Fibroblast of lung (primary cell): Measurements from ENCODE around the gene TP53BP2. TPM values are rescaled to one million over a fixed set of nuclear protein-coding genes. Genes with fewer than 3 reads are reported as not detected.
A peak's percentile ranks its signal among the peaks of the same experiment; 100 is the strongest.

Source experiments
- DNase-seq, 2 donors: peaks; one replicate each; pipeline versions ENCODE4 v3.0.0 to v3.0.0-alpha.2; 2010; ENCODE audit warnings: low read depth in 2 of 2
- H2AFZ ChIP-seq: 2 replicates; pipeline ENCODE4 v1.5.1; 2012; ENCODE audit warnings: low read length, control low read depth, inconsistent platforms
- H3K27ac ChIP-seq: 2 replicates; pipeline ENCODE4 v1.5.1; 2011; ENCODE audit warnings: low read length, control low read depth; ENCODE audit not compliant: insufficient read depth
- H3K27me3 ChIP-seq: 2 replicates; pipeline ENCODE4 v1.5.1; 2011; ENCODE audit warnings: mild to moderate bottlenecking, low read length; ENCODE audit not compliant: control insufficient read depth, insufficient read depth
- H3K36me3 ChIP-seq: 2 replicates; pipeline ENCODE4 v1.5.1; 2011; ENCODE audit warnings: low read length; ENCODE audit not compliant: control insufficient read depth, insufficient read depth
- H3K4me1 ChIP-seq: 2 replicates; pipeline ENCODE4 v1.5.1; 2011; ENCODE audit warnings: low read length; ENCODE audit not compliant: control insufficient read depth, insufficient read depth; ENCODE audit errors: extremely low read depth
- H3K4me2 ChIP-seq: 2 replicates; pipeline ENCODE4 v1.5.1; 2011; ENCODE audit warnings: low read length, control low read depth; ENCODE audit not compliant: insufficient read depth; ENCODE audit errors: extremely low read depth
- H3K4me3 ChIP-seq, 4 experiments: fragments of 200-600 bp in 1 of 4; sonication (generic) in 1 of 4; replicated peaks in 1 of 4; 2 replicates each; pipeline ENCODE4 v1.5.1; 2011 to 2016; ENCODE audit warnings: low read length in 4 of 4, low read depth in 3 of 4, mild to moderate bottlenecking in 3 of 4, control low read depth in 2 of 4, inconsistent platforms in 1 of 4, mixed read lengths in 1 of 4; ENCODE audit not compliant: insufficient read depth in 1 of 4; ENCODE audit errors: control extremely low read depth in 1 of 4
- H3K79me2 ChIP-seq: 2 replicates; pipeline ENCODE4 v1.5.1; 2012; ENCODE audit warnings: mild to moderate bottlenecking, low read length, inconsistent platforms; ENCODE audit not compliant: control insufficient read depth, insufficient read depth
- H3K9ac ChIP-seq: 2 replicates; pipeline ENCODE4 v1.5.1; 2011; ENCODE audit warnings: mild to moderate bottlenecking, low read length, control low read depth; ENCODE audit not compliant: insufficient read depth
- H3K9me3 ChIP-seq: 2 replicates; pipeline ENCODE4 v1.5.1; 2012; ENCODE audit warnings: low read depth, low read length; ENCODE audit not compliant: control insufficient read depth, insufficient read depth
- H4K20me1 ChIP-seq: 2 replicates; pipeline ENCODE4 v1.5.1; 2011; ENCODE audit warnings: low read length; ENCODE audit not compliant: control insufficient read depth, insufficient read depth; ENCODE audit errors: extremely low read depth
- EZH2 ChIP-seq: IDR thresholded peaks from 2 replicates; pipeline ENCODE4 v1.5.1; 2012; ENCODE audit warnings: low read length, control low read depth, mild to moderate bottlenecking; ENCODE audit errors: missing control alignments
- polyA plus RNA-seq, 2 donors: library from polyadenylated mRNA; depleted of rRNA in 1 of 2; stranded (reverse) in 1 of 2; unstranded in 1 of 2; fragments of >200 nt; gene quantifications; 2 replicates each; pipeline ENCODE4 v1.2.1, GENCODE V29; 2011 to 2012; ENCODE audit warnings: missing spikeins in 1 of 2
- total RNA-seq: library from RNA; depleted of rRNA; stranded (reverse); fragments of >200 nt; gene quantifications from 2 replicates; pipeline ENCODE4 v1.2.1, GENCODE V29; 2014
- TF ChIP-seq, protein P1 (sequence below), 2 donors: IDR thresholded peaks in 1 of 2; conservative IDR thresholded peaks in 1 of 2; 1 replicate in 1 of 2; 2 replicates in 1 of 2; pipeline ENCODE4 v1.5.1; 2011 to 2012; ENCODE audit warnings: low read length in 2 of 2, control low read depth in 1 of 2, inconsistent platforms in 1 of 2, low read depth in 1 of 2, mild to moderate bottlenecking in 1 of 2

The TP53BP2 gene
- total and polyA plus RNA-seq, 2 donors (not counting 1 experiment from before 2014, with no cell fraction given): 28.4 to 30.4 TPM

DNA sequence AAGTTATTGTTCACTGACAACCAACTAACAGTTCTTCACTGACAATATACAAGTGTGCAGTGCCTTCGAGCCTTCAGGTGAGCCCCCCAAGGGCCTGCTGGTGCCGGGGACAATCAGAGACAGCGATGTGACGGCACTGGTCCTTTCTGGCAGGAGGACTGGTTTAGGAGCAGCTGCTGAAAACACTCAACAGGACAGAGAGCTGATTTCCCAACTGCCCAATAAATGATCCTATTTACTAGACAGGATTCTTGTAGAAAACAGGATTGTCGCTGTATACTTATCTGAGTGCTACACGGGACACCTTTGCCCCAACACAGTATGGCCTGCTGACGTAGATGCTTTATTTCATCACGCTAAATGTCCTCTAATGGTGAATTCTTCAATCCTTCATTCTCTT lies 65.4 kb downstream of the TP53BP2 start:
- H3K79me2 ChIP-seq: peaks cover 2% of the 10 kb centered on the region
- H3K9me3 ChIP-seq: no peaks in the 10 kb centered on the region
- H3K4me3 ChIP-seq: no peak overlapping the region
- H3K4me1 ChIP-seq: peaks cover 12% of the 10 kb centered on the region
- no peak overlapping the region for H3K4me2 ChIP-seq
- no peak overlapping the region for H3K9ac ChIP-seq
- H3K27ac ChIP-seq: no peak overlapping the region
- DNase-seq: no peak
- no peak overlapping the region for H2AFZ ChIP-seq
- peaks cover 11% of the 10 kb centered on the region for H3K36me3 ChIP-seq
- H4K20me1 ChIP-seq: no peaks in the 10 kb centered on the region
- TF ChIP-seq, protein P1, sequence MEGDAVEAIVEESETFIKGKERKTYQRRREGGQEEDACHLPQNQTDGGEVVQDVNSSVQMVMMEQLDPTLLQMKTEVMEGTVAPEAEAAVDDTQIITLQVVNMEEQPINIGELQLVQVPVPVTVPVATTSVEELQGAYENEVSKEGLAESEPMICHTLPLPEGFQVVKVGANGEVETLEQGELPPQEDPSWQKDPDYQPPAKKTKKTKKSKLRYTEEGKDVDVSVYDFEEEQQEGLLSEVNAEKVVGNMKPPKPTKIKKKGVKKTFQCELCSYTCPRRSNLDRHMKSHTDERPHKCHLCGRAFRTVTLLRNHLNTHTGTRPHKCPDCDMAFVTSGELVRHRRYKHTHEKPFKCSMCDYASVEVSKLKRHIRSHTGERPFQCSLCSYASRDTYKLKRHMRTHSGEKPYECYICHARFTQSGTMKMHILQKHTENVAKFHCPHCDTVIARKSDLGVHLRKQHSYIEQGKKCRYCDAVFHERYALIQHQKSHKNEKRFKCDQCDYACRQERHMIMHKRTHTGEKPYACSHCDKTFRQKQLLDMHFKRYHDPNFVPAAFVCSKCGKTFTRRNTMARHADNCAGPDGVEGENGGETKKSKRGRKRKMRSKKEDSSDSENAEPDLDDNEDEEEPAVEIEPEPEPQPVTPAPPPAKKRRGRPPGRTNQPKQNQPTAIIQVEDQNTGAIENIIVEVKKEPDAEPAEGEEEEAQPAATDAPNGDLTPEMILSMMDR (conservative IDR thresholded peaks at IDR 0.05 in 1 of 2, IDR thresholded peaks at IDR 0.05 in 1 of 2; ENCODE audit: low read depth in 1 of 2, low read length in 2 of 2): no peak
- no peak for TF ChIP-seq EZH2
- no peaks in the 10 kb centered on the region for H3K27me3 ChIP-seq

DNA sequence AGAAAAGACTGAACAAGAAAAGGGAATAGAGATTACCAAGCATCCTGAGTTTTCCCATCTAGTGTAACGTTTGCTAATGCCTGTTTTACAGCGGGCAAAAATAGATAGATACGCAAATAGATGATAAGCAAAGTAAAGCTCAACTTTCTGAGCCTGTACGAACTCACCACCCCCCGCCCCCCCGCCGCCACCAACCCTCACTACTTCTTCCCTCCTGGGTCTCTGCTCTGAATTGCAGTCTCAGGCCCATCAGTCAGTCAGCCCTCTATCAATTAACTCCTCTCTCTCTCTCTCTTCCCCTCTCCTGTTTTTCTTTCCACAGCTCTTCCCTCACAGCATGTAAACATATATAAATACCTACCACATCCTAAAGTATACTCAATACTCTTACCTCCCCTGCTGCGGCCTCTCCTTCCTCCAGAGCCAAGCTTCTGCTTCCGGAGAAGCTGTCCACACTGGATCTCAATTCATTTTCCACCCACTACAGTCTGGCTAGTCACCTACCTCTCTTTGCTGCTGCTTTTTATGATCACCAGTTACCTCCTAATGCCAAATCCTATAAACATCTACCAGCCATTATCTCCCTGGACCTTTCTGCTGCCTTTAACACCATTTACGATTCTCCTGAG lies 68.8 kb downstream of the TP53BP2 start:
- Histone ChIP-seq H3K4me3 (no peak overlapping the region), H3K27ac (no peak overlapping the region), H3K27me3 (no peaks in the 10 kb centered on the region), H3K9ac (no peak overlapping the region), H3K4me1 (peaks cover 25% of the 10 kb centered on the region), H3K9me3 (no peaks in the 10 kb centered on the region), H3K36me3 (peaks cover 14% of the 10 kb centered on the region), H2AFZ (no peak overlapping the region), H3K79me2 (no peaks in the 10 kb centered on the region), H4K20me1 (no peaks in the 10 kb centered on the region), H3K4me2 (no peak overlapping the region)
- no peak for TF ChIP-seq EZH2
- TF ChIP-seq, protein P1 (conservative IDR thresholded peaks at IDR 0.05 in 1 of 2, IDR thresholded peaks at IDR 0.05 in 1 of 2; ENCODE audit: low read depth in 1 of 2, low read length in 2 of 2): no peak
- no peak for DNase-seq

DNA sequence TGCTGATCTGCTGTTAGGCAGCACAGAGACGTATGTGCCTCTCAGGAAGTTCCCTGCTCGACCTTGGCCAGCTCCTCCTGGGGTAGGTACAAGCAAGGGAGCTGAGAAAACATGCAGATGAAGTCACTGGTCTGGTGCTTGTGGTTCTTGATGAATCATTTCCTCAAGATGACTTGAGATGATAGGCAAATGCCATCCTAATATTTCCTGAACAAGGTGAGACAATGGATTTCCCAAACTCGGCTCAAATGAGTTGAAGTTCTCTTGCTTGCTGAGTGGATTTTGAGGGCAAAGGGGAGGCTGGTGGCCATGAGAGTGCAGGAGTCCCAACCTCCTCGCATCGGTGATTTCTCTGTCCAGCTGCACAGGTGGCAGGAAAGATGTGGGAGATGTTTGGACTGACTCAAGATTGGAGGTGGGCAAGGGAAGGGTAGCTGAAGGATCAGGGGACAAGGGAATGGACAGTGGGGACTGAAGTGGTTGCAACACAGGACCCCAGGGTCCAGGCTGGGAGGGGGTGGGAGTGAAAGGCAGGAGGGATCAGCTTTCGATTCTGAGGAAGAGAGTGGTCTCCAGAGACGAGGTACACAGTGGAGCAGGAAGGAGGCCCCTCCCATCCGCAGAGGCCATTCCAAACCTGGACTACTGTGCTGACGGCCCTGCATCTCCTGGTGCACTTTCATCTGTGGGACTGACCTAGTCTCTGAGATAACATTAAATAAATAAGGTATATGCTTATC lies 69.5 kb downstream of the TP53BP2 start:
- H3K9me3 ChIP-seq: no peaks in the 10 kb centered on the region
- H3K79me2 ChIP-seq: no peaks in the 10 kb centered on the region
- H3K4me2 ChIP-seq: no peak overlapping the region
- H3K9ac ChIP-seq: no peak overlapping the region
- H4K20me1 ChIP-seq: no peaks in the 10 kb centered on the region
- TF ChIP-seq, protein P1 (conservative IDR thresholded peaks at IDR 0.05 in 1 of 2, IDR thresholded peaks at IDR 0.05 in 1 of 2; ENCODE audit: low read depth in 1 of 2, low read length in 2 of 2): no peak
- no peak for TF ChIP-seq EZH2
- no peak overlapping the region for H3K4me3 ChIP-seq
- H3K27me3 ChIP-seq: no peaks in the 10 kb centered on the region
- H3K4me1 ChIP-seq: peaks cover 30% of the 10 kb centered on the region
- peak overlapping the region; percentile 27 for H3K27ac ChIP-seq
- H2AFZ ChIP-seq: no peak overlapping the region
- H3K36me3 ChIP-seq: peaks cover 14% of the 10 kb centered on the region
- peak; percentile 66 to 95 for DNase-seq
